NCI-H146 (cell line): ENCODE measurements around the gene USP6NL.
"Not testable (repeated sequence)": the region's sequence is repeated elsewhere in the genome, so short reads cannot be mapped to it uniquely, and the experiment has no call there.

Experiments used
- DNase-seq: peaks from one replicate; lab custom pipeline; 2025; lab: John Stamatoyannopoulos, UW

USP6NL gene

GRCh38 chr10:11444531-11445228, 166.8 kb downstream of the USP6NL start:
- peak; percentile 82 for DNase-seq

- peak; percentile 67 for DNase-seq
These were observed 167.3 kb downstream of the USP6NL start for GRCh38 chr10:11444155-11444530.

GRCh38 chr10:11443468-11444154, 167.8 kb downstream of the USP6NL start:
- no peak for DNase-seq

- no peak for DNase-seq
These were observed 169.3 kb downstream of the USP6NL start for GRCh38 chr10:11442001-11442773.

DNA sequence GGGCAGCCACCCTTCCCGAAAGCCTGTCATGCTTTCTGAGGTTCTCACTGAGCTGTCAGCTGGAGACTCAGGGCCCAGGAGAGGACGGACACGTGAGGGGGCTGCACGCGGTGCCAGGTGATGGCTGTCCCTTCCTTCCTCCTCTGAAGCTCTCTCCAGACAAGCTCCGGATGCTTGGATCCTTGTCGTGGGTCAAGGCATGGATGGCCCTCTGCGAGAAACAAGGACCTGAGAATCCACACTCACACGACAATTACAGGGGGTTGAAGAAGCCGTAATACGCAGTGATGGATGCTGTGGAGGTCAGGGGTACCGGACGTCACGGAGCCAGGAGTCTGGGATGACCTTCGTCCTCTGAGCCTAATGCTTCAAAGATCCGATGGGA, 170.3 kb downstream of the USP6NL start:
- no peak for DNase-seq

DNA sequence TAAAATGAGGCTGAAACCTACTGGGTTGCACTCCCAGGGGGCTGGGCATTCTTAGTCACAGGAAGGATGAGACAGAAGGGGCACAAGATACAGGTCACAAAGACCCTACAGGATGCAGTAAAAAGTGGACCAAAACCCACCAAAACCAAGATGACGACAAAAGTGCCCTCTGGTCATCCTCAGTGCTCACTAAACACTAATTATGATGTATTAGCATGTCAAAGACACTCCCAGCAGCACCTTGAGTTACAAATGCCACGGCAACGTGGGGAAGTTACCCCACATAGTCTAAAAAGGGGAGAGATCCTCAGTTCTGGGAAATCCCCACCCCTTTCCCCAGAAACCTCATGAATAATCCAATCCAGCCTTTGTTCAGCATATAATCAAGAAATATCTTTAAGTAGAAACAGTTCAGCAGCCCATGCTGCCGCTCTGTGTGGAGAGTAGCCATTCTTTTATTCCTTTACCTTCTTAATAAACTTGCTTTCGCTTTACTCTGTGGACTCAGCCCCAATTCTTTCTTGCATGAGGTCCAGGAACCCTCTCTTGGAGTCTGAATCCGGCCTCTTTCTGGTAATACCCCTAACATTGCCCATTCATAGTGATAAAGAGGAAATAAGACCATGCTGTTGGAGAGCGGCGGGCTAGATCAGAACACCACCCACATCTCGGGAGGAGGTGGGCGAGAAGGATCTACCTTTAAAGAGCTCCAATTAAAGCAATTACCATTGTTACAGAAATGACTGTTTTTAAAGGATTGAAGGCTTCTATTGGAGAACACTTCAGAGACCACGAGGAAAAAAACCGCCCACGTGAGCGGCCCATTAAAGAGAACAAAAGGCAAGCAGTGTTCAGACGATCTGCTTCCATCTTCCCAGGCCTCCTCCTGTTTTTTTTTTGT, 170.9 kb downstream of the USP6NL start:
- peak; percentile 46 for DNase-seq

GRCh38 chr10:11439523-11440053, 171.9 kb downstream of the USP6NL start:
- DNase-seq: no peak

- peak; percentile 98 for DNase-seq
These were observed 173.9 kb downstream of the USP6NL start for GRCh38 chr10:11437391-11438142.

DNA sequence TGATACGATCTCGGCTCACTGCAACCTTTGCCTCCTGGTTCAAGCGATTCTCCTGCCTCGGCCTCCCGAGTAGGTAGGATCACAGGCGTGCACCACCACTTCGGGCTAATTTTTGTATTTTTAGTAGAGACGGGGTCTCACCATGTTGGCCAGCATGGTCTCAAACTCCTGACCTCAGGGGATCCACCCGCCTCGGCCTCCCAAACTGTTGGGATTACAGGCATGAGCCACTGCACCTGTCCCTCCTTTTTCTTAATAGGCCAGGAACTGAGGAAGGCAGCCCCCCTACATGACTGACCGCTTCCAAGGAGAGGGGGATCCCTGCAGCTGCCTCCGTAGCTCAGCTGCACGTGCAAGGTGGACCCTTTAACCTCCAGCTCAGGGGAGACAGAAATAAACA, 175.0 kb downstream of the USP6NL start:
- DNase-seq: not testable (repeated sequence)

DNA sequence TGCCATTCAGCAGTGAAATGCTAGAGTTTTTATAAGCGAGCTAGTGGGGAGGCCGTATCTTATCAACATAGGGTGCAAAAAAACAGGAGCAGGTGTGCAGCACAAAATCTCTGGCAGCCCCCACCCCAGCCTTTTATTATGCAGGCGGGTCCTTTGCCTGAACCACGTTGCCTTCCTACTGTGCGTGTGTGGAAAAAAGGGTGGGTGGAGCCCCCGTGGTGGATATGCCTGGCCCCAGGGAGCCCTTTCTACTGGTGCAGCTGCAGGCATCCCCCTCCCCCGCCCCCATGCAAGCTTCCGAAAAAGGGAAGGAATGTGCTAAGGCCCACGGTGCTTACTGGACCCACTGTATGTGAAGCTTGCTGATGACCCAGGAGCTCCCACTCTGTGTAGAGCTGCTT, 175.9 kb downstream of the USP6NL start:
- DNase-seq: peak; percentile 77

DNA sequence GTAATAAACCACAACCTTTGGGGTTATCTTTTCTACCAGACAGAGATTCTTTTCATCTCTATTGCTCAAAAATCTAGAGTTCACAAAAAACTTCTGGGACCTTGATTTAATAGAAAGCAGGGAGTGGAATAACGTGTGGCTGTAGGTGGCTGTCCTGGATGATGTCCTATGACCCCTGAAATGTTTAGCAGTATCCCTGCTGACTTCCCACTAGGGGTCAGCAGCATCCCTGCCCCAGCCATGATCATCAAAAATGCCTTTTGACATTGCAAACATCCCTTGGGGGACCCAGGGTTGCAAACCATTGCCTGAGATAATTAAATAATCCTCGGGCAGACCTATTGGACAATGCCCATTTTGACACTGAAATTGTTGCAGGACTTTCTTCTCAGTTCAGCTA, 177.1 kb downstream of the USP6NL start:
- peak; percentile 47 for DNase-seq

DNA sequence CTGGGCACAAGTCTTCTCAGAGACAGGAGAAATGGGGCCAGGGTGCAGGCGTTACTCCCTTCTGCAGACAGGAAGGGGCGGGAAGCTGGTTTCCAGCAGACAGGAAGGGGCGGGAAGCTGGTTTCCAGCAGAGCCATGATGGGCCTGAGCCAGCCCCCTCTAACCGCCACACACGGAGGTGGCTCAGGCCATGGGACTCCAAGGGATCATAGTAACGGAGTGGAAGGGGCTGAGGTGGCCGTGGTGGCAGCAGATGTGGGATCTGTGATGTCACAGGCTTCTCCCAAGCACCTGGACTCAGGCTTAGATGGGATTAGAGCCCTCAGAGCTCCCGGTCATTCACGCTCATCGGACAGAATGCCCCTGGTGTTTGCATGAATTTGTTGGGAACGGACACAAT, 177.8 kb downstream of the USP6NL start:
- DNase-seq: no peak

DNA sequence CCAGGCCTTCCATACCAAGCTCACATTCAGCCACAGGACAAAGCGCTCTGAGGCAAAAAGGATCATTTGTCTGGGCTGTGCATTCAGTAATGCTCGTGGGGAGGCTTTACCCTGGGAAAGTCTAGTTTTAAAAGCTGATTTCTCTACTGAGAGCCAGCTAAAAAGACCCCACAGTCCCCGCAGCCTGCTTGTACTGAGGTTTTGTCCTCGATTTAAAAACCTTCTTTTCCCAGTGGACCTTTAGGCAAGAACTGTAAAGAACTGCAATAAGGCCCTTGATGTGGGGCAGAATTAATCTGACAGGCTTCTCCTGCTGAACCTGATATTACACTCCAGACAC, 180.3 kb downstream of the USP6NL start:
- no peak for DNase-seq

DNA sequence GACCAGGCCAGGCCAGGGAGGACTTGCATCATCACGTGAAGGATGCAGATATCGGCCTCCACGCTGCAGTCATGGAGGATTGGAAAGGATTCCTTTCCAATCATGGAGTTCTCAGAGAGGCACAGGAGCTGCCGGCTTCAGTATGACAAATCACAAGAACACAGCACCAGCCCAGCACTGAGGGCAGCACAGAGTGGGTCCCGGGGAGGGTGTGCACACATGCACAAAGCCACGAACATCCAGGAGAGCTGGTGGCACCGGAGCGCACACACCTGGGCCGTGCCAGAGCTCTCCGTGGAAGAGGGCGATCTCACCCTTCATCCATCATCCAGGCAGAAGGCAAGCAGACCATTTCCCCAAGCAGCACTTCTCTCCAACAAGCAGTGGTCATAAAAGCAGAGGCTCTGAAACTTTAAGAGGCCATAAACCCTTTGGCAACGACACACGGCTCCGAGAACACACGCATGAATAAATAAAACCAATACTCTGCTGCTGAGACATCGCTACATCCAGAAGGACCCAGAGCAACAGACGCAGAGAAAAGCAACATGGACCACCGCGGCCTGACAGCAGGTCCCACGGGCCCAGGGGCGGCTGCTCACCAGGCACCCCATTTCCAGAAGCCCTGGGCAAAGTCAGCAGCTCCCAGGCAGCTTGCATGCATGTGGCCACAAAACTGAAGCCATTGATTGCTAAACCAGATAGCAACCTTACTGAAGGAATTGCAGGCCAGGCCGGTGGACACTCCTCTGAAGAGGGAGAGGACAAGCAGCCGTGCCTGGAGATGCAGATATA, 180.8 kb downstream of the USP6NL start:
- no peak for DNase-seq

- DNase-seq: no peak
These were observed 181.9 kb downstream of the USP6NL start for GRCh38 chr10:11429439-11430052.

- DNase-seq: peak; percentile 55
These were observed 185.8 kb downstream of the USP6NL start for GRCh38 chr10:11425676-11426075.

- DNase-seq: peak; percentile 98
These were observed 186.2 kb downstream of the USP6NL start for GRCh38 chr10:11425296-11425610.

- peak; percentile 96 for DNase-seq
These were observed 186.8 kb downstream of the USP6NL start for GRCh38 chr10:11424456-11425295.

DNA sequence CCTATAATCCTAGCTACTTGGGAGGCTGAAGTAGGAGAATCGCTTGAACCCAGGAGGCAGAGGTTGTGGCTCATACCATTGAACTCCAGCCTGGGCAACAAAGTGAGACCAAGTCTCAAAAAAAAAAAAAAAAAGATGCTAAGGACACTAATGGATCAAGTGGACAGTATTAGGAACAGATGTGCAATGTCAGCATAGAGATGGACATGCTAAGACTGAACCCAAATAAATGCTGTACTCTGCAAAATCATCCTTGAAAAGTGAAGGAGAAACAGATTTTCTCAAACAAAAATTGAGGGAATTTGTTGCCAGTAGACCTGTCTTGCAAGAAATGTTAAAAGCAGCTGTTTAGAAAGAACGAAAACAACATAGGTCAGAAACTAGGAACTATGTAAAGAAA, 194.5 kb downstream of the USP6NL start:
- no peak for DNase-seq
